DND-41 (cell line): ENCODE results near the gene ITFG1.
A peak's percentile ranks its signal among the peaks of the same experiment; 100 is the strongest.

ENCODE experiments used
- ATAC-seq: fragments of 200-7000 bp; cut with Tn5 transposase; 3 replicates; pipeline ENCODE4 v1.9.1; 2021; ENCODE audit warnings: low read depth; ENCODE audit not compliant: insufficient read depth
- DNase-seq: peaks from one replicate; pipeline ENCODE4 v3.0.0-alpha.2; 2020
- H2AFZ ChIP-seq: 2 replicates; pipeline ENCODE4 v1.6.0; 2012; ENCODE audit warnings: low read depth, low read length
- H3K27ac ChIP-seq: 2 replicates; pipeline ENCODE4 v1.5.1; 2012; ENCODE audit warnings: low read length, inconsistent platforms
- H3K27me3 ChIP-seq: fragments of 200-600 bp; sonication (generic); 2 replicates; pipeline ENCODE4 v1.6.0; 2012; ENCODE audit warnings: low read length, mild to moderate bottlenecking, inconsistent platforms; ENCODE audit not compliant: insufficient read depth, poor library complexity
- H3K36me3 ChIP-seq: 2 replicates; pipeline ENCODE4 v1.5.1; 2012; ENCODE audit warnings: low read length, inconsistent platforms; ENCODE audit not compliant: insufficient read depth
- H3K4me1 ChIP-seq: 2 replicates; pipeline ENCODE4 v1.5.1; 2012; ENCODE audit warnings: mild to moderate bottlenecking, low read length; ENCODE audit not compliant: insufficient read depth
- H3K4me2 ChIP-seq: 2 replicates; pipeline ENCODE4 v1.6.0; 2012; ENCODE audit warnings: mild to moderate bottlenecking, moderate library complexity, low read length, inconsistent platforms; ENCODE audit not compliant: insufficient read depth
- H3K4me3 ChIP-seq, 2 experiments: fragments of 200-600 bp in 1 of 2; shearing (Covaris generic) in 1 of 2; 2 replicates each; pipeline ENCODE4 v1.5.1; 2012 to 2016; ENCODE audit warnings: inconsistent platforms in 2 of 2, low read length in 2 of 2, mild to moderate bottlenecking in 2 of 2, low read depth in 1 of 2, moderate library complexity in 1 of 2
- H3K79me2 ChIP-seq: 2 replicates; pipeline ENCODE4 v1.6.0; 2012; ENCODE audit warnings: low read length, inconsistent platforms; ENCODE audit not compliant: insufficient read depth
- H3K9ac ChIP-seq: 2 replicates; pipeline ENCODE4 v1.6.0; 2012; ENCODE audit warnings: low read depth, mild to moderate bottlenecking, inconsistent platforms, low read length, moderate library complexity
- H3K9me3 ChIP-seq: 2 replicates; pipeline ENCODE4 v1.5.1; 2012; ENCODE audit warnings: low read length, moderate library complexity, mild to moderate bottlenecking, inconsistent platforms; ENCODE audit not compliant: insufficient read depth, severe bottlenecking
- H4K20me1 ChIP-seq: 2 replicates; pipeline ENCODE4 v1.6.0; 2012; ENCODE audit warnings: low read length; ENCODE audit not compliant: insufficient read depth
- EZH2 ChIP-seq: IDR thresholded peaks from 3 replicates; pipeline ENCODE4 v1.6.1; 2012; ENCODE audit warnings: borderline replicate concordance, low read depth, mild to moderate bottlenecking, moderate library complexity, low read length, inconsistent platforms; ENCODE audit not compliant: severe bottlenecking
- TF ChIP-seq, protein P1 (sequence below): IDR thresholded peaks from 2 replicates; pipeline ENCODE4 v1.5.1; 2012; ENCODE audit warnings: borderline replicate concordance, low read length, moderate library complexity, mild to moderate bottlenecking; ENCODE audit not compliant: poor library complexity, severe bottlenecking; ENCODE audit errors: extremely low read depth

ITFG1 gene

DNA sequence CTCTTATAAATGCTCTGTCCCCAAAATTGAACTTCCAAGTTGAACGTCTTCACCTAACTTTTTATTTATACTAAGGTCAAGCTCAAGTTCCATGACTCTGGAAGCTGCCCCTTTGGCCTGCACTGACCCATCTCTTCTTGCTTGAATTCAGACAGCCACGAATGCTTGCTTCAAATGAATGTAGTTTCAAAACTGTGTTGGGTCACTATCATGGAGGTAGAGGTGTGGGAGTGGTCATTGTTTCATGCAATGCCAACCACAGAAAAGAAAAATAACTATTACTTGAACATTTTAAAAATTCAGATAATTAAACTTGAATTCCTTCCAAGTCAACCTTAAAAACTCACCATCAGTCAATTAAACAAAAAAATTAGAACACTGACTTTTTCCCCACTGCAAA, 2.5 kb downstream of the ITFG1 start:
- DNase-seq (no peak), ATAC-seq (no peak)
- no peak overlapping the region for H3K9ac ChIP-seq
- no peak overlapping the region for H2AFZ ChIP-seq
- peak overlapping the region; percentile 77; the same call in 1 of the 2 replicates for H3K4me2 ChIP-seq
- H3K4me3 ChIP-seq = no peak overlapping the region
- no peak overlapping the region for H3K27ac ChIP-seq
- peaks cover 69% of the 10 kb centered on the region for H3K79me2 ChIP-seq
- H4K20me1 ChIP-seq = no peaks in the 10 kb centered on the region
- H3K27me3 ChIP-seq = no peaks in the 10 kb centered on the region
- H3K9me3 ChIP-seq = no peaks in the 10 kb centered on the region
- TF ChIP-seq, protein P1, sequence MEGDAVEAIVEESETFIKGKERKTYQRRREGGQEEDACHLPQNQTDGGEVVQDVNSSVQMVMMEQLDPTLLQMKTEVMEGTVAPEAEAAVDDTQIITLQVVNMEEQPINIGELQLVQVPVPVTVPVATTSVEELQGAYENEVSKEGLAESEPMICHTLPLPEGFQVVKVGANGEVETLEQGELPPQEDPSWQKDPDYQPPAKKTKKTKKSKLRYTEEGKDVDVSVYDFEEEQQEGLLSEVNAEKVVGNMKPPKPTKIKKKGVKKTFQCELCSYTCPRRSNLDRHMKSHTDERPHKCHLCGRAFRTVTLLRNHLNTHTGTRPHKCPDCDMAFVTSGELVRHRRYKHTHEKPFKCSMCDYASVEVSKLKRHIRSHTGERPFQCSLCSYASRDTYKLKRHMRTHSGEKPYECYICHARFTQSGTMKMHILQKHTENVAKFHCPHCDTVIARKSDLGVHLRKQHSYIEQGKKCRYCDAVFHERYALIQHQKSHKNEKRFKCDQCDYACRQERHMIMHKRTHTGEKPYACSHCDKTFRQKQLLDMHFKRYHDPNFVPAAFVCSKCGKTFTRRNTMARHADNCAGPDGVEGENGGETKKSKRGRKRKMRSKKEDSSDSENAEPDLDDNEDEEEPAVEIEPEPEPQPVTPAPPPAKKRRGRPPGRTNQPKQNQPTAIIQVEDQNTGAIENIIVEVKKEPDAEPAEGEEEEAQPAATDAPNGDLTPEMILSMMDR = no peak
- peaks cover 27% of the 10 kb centered on the region for H3K36me3 ChIP-seq
- peaks cover 38% of the 10 kb centered on the region for H3K4me1 ChIP-seq

DNA sequence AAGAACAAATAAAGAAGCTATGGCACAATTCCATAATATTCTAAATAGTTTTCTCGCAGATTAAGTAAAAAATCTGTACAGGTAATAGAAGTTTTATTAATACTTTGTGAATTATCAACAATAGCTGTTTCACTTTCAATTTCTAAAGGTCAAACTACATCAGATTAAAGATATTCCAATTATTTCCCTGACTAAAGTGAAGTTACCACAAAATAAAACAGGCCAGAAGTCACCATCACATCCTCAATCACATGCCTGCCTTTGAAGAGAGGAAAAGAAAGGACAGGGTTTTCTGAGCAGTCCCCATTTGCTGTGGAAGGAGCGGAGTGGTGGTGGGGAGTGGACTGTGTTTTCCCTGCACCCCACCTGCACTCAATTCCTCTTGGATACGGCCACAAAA, 11.1 kb downstream of the ITFG1 start:
- H4K20me1 ChIP-seq = no peaks in the 10 kb centered on the region
- no peaks in the 10 kb centered on the region for H3K9me3 ChIP-seq
- peaks cover 7% of the 10 kb centered on the region; the same call in 1 of the 2 replicates for H3K79me2 ChIP-seq
- ATAC-seq (no peak), DNase-seq (no peak)
- H3K27me3 ChIP-seq = no peaks in the 10 kb centered on the region
- no peaks in the 10 kb centered on the region for H3K4me1 ChIP-seq
- no peak overlapping the region for H3K4me3 ChIP-seq
- peaks cover 63% of the 10 kb centered on the region for H3K36me3 ChIP-seq
- TF ChIP-seq, protein P1 = no peak
- no peak for TF ChIP-seq EZH2
- H3K9ac ChIP-seq = no peak overlapping the region
- H2AFZ ChIP-seq = no peak overlapping the region
- H3K27ac ChIP-seq = no peak overlapping the region
- no peak overlapping the region for H3K4me2 ChIP-seq

DNA sequence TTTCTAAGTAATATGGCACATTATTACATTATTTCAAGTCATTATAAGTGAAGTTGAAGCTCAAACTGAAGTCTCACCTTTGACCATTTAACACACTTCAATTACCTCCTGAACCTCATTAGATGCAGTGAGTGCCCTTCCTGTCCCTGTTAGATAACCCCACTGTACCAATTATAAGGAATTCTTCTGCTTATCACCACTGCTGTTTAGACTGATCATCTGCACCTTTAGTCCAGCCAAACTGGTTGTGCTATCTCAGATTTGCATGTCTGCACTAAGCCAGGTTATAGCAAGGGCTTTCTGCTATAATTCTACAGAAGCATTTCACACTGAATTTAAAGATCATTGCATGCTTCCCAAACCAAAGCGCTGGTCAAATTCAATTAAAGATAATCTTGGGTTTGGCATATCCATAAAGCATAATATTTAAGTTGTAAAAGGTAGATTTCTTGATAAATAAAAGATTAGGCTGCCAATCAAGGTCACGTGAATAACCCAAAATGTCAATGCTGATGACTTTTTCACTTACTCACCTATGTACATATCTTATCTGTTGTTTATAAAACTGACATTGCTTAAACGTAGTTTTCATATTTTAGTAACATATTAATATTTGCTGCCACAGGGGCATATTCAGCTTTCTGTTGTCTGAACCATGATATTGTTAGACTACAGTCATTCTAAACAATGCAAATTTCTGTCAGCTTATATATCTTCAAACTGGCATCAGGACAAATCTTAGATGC, 11.9 kb downstream of the ITFG1 start:
- Histone ChIP-seq H3K4me1 (no peaks in the 10 kb centered on the region), H3K9ac (no peak overlapping the region), H4K20me1 (no peaks in the 10 kb centered on the region), H3K27ac (no peak overlapping the region), H3K27me3 (no peaks in the 10 kb centered on the region), H3K4me2 (no peak overlapping the region), H3K4me3 (no peak overlapping the region), H3K36me3 (peaks cover 63% of the 10 kb centered on the region), H3K9me3 (no peaks in the 10 kb centered on the region), H3K79me2 (peaks cover 6% of the 10 kb centered on the region; the same call in 1 of the 2 replicates), H2AFZ (no peak overlapping the region)
- no peak for DNase-seq
- no peak for ATAC-seq
- no peak for TF ChIP-seq EZH2
- TF ChIP-seq, protein P1 = no peak
